A673 (cell line): ENCODE results near the gene PEX5. TPM values are rescaled to one million over a fixed set of nuclear protein-coding genes. Genes with fewer than 3 reads are reported as not detected.

Source experiments
- BruUV-seq: library from RNA; stranded (reverse); fragments of 400-500 nt; replicated peaks from 2 replicates; lab custom pipeline; 2021; lab: Mats Ljungman, UMichigan
- CTCF ChIA-PET: fragments of 300-600 bp; sonication (Branson Sonifier 250); formaldehyde crosslinking; loops from one replicate; lab custom pipeline; 2022; ENCODE audit warnings: antibody characterized with exemption; lab: Charles Lee
- POLR2A ChIA-PET: fragments of 300-600 bp; sonication (Branson Sonifier 250); formaldehyde crosslinking; loops from one replicate; lab custom pipeline; 2022; ENCODE audit warnings: antibody characterized with exemption; ENCODE audit not compliant: low non-redundant PET; lab: Charles Lee
- DNase-seq: peaks from one replicate; pipeline ENCODE4 v3.0.0-alpha.2; 2015; ENCODE audit warnings: low spot score
- H3K27ac ChIP-seq: fragments of 200-600 bp; sonication (generic); 2 replicates; pipeline ENCODE4 v1.5.1; 2016; ENCODE audit warnings: mixed run types, low read depth, mild to moderate bottlenecking, mixed read lengths, antibody characterized with exemption, low read length; ENCODE audit not compliant: poor library complexity, severe bottlenecking
- H3K27me3 ChIP-seq: fragments of 200-600 bp; sonication (generic); replicated peaks from 2 replicates; pipeline ENCODE4 v1.6.1; 2017; ENCODE audit warnings: mixed run types, low read depth, mild to moderate bottlenecking, mixed read lengths, antibody characterized with exemption, low read length; ENCODE audit not compliant: insufficient read depth, poor library complexity
- H3K36me3 ChIP-seq: fragments of 200-600 bp; sonication (generic); 2 replicates; pipeline ENCODE4 v1.6.1; 2016; ENCODE audit warnings: mixed run types, mild to moderate bottlenecking, mixed read lengths, antibody characterized with exemption, low read length; ENCODE audit not compliant: insufficient read depth, poor library complexity, severe bottlenecking
- H3K4me1 ChIP-seq: fragments of 200-600 bp; sonication (generic); 2 replicates; pipeline ENCODE4 v1.6.1; 2017; ENCODE audit warnings: mixed run types, mild to moderate bottlenecking, mixed read lengths, antibody characterized with exemption, low read length; ENCODE audit not compliant: insufficient read depth, poor library complexity, severe bottlenecking
- H3K4me3 ChIP-seq: fragments of 200-600 bp; sonication (generic); 2 replicates; pipeline ENCODE4 v1.5.1; 2016; ENCODE audit warnings: low read depth, mixed run types, mild to moderate bottlenecking, mixed read lengths, low read length; ENCODE audit not compliant: poor library complexity, severe bottlenecking
- H3K9me3 ChIP-seq: fragments of 200-600 bp; sonication (generic); 2 replicates; pipeline ENCODE4 v1.6.1; 2016; ENCODE audit warnings: mixed run types, low read depth, mild to moderate bottlenecking, mixed read lengths, antibody characterized with exemption, low read length; ENCODE audit not compliant: poor library complexity, severe bottlenecking
- EZH2 ChIP-seq: fragments of 200-600 bp; sonication (generic); IDR thresholded peaks from 2 replicates; pipeline ENCODE4 v1.6.1; 2017; ENCODE audit warnings: borderline replicate concordance, low read depth, mild to moderate bottlenecking, mixed read lengths, antibody characterized with exemption, low read length; ENCODE audit not compliant: poor library complexity, severe bottlenecking
- intact Hi-C: fragments of 100-400 bp; cut with micrococcal nuclease; formaldehyde crosslinking; loops from one replicate; pipeline ENCODE4 v1.10.0; 2022; ENCODE audit not compliant: unreplicated experiment
- total RNA-seq: library from RNA; stranded (reverse); gene quantifications from 2 replicates; pipeline ENCODE4 v1.2.3, GENCODE V29; 2021
- TF ChIP-seq, protein P1 (sequence below): fragments of 300-800, 200-600 bp; sonication (generic); conservative IDR thresholded peaks from 2 replicates; pipeline ENCODE4 v1.5.1; 2017; ENCODE audit warnings: low read depth, mild to moderate bottlenecking, antibody characterized with exemption, low read length, moderate library complexity, mixed read lengths

The PEX5 gene
- total RNA-seq, 1 experiment from 2014 or later = 36.9 TPM

DNA sequence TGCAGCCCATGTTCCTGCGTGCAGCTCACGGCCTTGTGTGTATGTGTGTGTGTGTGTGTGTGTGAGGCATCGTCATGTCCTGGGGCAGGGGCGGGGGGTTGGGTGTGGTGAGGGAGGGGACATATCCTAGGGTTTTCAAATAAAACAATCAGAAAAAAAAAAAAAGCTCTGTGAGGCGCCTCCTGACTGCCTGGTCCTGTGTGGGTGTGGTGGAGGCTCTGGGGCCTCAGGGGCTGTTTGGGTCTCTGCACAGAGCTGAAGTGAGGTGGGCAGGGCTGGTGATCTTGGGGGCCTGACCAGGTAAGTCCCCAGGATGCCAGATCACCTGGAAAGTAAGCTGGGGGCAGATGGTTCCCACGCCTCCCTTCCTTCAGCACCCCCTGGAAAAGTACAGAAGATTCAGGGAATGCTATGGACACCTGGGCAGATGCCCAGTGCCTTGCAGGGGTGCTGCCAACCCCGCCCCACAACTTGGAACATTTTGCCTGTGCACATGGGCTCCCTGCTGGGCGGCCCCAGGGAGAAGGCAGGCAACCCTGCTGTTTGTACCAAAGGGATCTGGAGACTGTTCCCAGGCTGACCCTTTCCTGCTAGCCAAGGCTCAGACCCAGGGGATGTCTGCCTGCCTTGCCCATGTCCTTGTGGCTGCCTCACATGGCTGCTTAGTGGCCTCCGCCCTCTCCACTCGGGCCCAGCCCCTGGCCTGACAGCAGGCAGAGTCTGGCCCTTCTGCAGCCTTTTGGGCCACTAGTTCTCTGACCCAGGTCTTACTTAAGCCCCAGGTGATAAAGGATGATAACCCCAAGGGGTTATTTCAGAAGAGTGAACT lies 30.5 kb upstream of the PEX5 start:
- POLR2A ChIA-PET = no interaction called here
- intact Hi-C loops = no loop called here
- H3K27ac ChIP-seq = no peak overlapping the region
- CTCF ChIA-PET = no interaction called here
- no peaks in the 10 kb centered on the region for H3K27me3 ChIP-seq
- no peaks in the 10 kb centered on the region for H3K4me1 ChIP-seq
- no peaks in the 10 kb centered on the region for H3K9me3 ChIP-seq
- no peak for DNase-seq
- no peaks in the 10 kb centered on the region for H3K36me3 ChIP-seq
- no peak overlapping the region for H3K4me3 ChIP-seq
- TF ChIP-seq, protein P1, sequence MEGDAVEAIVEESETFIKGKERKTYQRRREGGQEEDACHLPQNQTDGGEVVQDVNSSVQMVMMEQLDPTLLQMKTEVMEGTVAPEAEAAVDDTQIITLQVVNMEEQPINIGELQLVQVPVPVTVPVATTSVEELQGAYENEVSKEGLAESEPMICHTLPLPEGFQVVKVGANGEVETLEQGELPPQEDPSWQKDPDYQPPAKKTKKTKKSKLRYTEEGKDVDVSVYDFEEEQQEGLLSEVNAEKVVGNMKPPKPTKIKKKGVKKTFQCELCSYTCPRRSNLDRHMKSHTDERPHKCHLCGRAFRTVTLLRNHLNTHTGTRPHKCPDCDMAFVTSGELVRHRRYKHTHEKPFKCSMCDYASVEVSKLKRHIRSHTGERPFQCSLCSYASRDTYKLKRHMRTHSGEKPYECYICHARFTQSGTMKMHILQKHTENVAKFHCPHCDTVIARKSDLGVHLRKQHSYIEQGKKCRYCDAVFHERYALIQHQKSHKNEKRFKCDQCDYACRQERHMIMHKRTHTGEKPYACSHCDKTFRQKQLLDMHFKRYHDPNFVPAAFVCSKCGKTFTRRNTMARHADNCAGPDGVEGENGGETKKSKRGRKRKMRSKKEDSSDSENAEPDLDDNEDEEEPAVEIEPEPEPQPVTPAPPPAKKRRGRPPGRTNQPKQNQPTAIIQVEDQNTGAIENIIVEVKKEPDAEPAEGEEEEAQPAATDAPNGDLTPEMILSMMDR = no peak
- TF ChIP-seq EZH2 = no peak
- no TSS peak for BruUV-seq

DNA sequence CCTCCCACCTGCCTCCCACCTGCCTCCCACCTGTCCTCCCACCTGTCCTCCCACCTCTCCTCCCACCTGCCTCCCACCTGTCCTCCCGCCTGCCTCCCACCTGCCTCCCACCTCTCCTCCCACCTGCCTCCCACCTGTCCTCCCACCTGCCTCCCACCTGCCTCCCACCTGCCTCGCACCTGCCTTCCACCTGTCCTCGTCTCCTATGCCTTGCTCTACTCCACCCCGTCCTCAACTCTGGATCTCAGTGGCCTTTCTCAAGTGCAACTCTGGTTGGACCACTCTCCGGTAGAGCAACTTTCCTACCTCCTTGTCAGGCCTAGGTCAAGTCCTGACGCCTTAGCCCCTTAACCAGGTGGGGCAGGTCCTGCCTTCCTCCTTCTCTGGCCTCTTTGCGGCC lies 29.3 kb upstream of the PEX5 start:
- POLR2A ChIA-PET = no interaction called here

DNA sequence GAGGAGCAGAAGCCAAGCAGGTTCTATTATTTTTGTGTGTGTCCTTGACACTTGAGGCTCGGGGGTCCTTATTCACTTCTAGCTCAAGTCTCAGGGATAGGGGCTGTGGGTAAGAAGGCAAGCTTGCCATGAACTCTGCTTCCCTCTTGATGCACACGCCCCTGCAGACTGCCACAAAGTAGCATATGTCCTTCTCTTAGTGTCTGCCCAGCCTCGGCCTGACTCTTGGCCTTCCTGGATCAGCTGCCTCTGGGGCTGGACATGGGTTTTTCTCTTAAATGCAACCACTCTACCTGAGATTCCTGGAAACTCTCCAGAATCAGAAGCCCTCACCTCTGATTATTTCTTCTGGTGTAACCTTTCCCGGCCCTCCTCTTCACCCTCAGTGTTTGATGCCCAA lies 28.2 kb upstream of the PEX5 start:
- no TSS peak for BruUV-seq
- H3K27ac ChIP-seq = no peak overlapping the region
- intact Hi-C loops = no loop called here
- DNase-seq = no peak
- no peaks in the 10 kb centered on the region for H3K9me3 ChIP-seq
- TF ChIP-seq EZH2 = no peak
- H3K27me3 ChIP-seq = no peaks in the 10 kb centered on the region
- POLR2A ChIA-PET = no interaction called here
- H3K36me3 ChIP-seq = no peaks in the 10 kb centered on the region
- no peaks in the 10 kb centered on the region for H3K4me1 ChIP-seq
- CTCF ChIA-PET = no interaction called here
- no peak overlapping the region for H3K4me3 ChIP-seq

More for the DNA sequence above, 29.3 kb upstream of the PEX5 start:
- intact Hi-C loops = no loop called here
- Histone ChIP-seq H3K27ac (no peak overlapping the region), H3K27me3 (no peaks in the 10 kb centered on the region), H3K36me3 (no peaks in the 10 kb centered on the region), H3K9me3 (no peaks in the 10 kb centered on the region), H3K4me1 (no peaks in the 10 kb centered on the region), H3K4me3 (no peak overlapping the region)
- CTCF ChIA-PET = no interaction called here
- DNase-seq = no peak
- BruUV-seq = no TSS peak
- TF ChIP-seq, protein P1 = no peak
- TF ChIP-seq EZH2 = no peak

DNA sequence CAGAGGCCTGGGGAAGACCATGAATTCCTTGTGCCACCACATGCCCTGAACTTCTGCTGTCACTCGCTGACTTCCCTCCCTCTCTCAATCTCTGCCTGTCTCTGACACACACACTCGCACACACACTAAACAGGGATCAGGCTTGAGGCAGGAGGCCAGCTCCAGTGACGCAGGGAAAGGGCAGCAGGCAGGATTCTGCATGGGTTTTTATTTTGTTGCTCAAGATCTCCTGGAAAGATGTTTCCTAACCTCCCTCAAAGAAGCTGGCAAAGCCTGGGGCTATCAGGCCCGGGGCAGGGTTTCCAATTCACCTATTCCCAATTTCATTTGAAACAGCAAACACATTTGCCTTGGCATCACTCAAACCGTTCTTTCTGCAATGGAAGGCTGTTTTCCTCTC lies 27.7 kb upstream of the PEX5 start:
- intact Hi-C loops = no loop called here
- TF ChIP-seq EZH2 = no peak
- no peak for DNase-seq
- Histone ChIP-seq H3K27ac (no peak overlapping the region), H3K36me3 (no peaks in the 10 kb centered on the region), H3K4me3 (no peak overlapping the region), H3K27me3 (no peaks in the 10 kb centered on the region), H3K4me1 (no peaks in the 10 kb centered on the region), H3K9me3 (peaks cover 3% of the 10 kb centered on the region)
- ChIA-PET POLR2A (interaction anchor here (0.6 kb wide), 1 partner anchor 9 kb away, joined by 3 read pairs; no protein-coding TSS in a partner anchor), CTCF (no interaction called here)
- BruUV-seq = no TSS peak
